ENCODE data around the gene ZFP91. TPM values are rescaled to one million over a fixed set of nuclear protein-coding genes. Genes with fewer than 3 reads are reported as not detected.
A peak's percentile ranks its signal among the peaks of the same experiment; 100 is the strongest.

The ZFP91 gene
- total RNA-seq, 5 donors from 2014 or later (not counting 1 experiment from before 2014, with no cell fraction given) = 32.2 to 41.7 (median 34.0) TPM

DNA sequence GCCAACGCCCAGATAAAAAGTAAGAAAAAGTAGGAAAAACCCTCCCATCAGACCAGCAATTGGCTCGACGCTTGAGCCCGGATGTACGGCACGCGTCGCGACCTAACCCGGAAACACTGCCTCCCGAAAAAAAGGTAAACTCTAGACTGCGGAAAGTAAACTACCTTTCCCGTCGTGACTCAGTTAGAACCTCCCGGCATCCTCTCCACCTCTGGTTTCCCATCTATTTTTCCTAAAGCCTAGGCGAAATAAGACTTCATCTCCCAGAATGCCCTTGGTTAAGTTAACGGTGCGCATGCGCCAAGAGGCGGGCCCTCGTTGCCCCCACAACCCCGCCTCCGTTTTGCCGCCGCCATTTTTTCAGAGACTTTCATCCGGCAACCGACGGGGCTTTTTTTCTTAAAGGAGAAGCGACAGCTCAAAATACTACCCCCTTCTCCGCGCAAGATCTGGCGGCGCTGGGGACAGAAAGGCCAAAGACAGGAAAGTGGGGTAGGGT, 678 bp upstream of the ZFP91 start:
- H3K9me3 Mint-ChIP-seq = no peaks in the 10 kb centered on the region
- peaks cover 68 to 77% (median 75%) of the 10 kb centered on the region in 3 donors for H3K4me1 Mint-ChIP-seq
- peak overlapping the region; percentile 93 to 99 (median 94) for H3K4me3 Mint-ChIP-seq
- peak; percentile 42 to 62 (median 46) for ATAC-seq (replicated peaks in 1 of 4)
- POLR2A ChIA-PET = interaction anchor here (0.7 to 3.4 kb wide), 5 partner anchors 11 to 1091 kb away, joined by 3 to 35 read pairs (median 5); partner anchors contain the start of genes OSBP (in 1 of the 2) and PATL1 (in 1 of the 2)
- peaks cover 29 to 58% of the 10 kb centered on the region in 2 experiments for H3K4me1 ChIP-seq (ENCODE audit: control insufficient read depth in 1 of 2, extremely low read depth in 1 of 2, insufficient read depth in 2 of 2, low read length in 2 of 2)
- no peaks in the 10 kb centered on the region for H3K9me3 ChIP-seq
- no peaks in the 10 kb centered on the region for H3K36me3 ChIP-seq (ENCODE audit: control insufficient read depth in 2 of 2, extremely low read depth in 1 of 2, insufficient read depth in 1 of 2, low read length in 1 of 2)
- H3K27ac Mint-ChIP-seq = peak overlapping the region; percentile 96 to 100
- H3K27me3 Mint-ChIP-seq = no peaks in the 10 kb centered on the region
- H3K36me3 Mint-ChIP-seq = peaks cover 8% of the 10 kb centered on the region
- CTCF ChIA-PET = interaction anchor here (0.9 to 6.3 kb wide), 3 partner anchors 10 to 44 kb away, joined by 3 to 108 read pairs (median 3); no protein-coding TSS in a partner anchor
- peak overlapping the region; percentile 74 to 99 for H3K4me3 ChIP-seq (ENCODE audit: control insufficient read depth in 1 of 2, extremely low read depth in 1 of 2, low read length in 1 of 2)
- peak overlapping the region; percentile 99 for H3K27ac ChIP-seq (ENCODE audit: low read length)
- DNase-seq = peak in 34 of 35 experiments; percentile 83 to 97 (median 90)
- H3K27me3 ChIP-seq (replicated peaks in 1 of 2; ENCODE audit: control insufficient read depth in 2 of 2, extremely low read depth in 1 of 2, insufficient read depth in 2 of 2, low read length in 1 of 2) = no peaks in the 10 kb centered on the region
- 0% methylated on average over 26 of the region's 33 CpGs for WGBS (ENCODE audit: insufficient coverage)

DNA sequence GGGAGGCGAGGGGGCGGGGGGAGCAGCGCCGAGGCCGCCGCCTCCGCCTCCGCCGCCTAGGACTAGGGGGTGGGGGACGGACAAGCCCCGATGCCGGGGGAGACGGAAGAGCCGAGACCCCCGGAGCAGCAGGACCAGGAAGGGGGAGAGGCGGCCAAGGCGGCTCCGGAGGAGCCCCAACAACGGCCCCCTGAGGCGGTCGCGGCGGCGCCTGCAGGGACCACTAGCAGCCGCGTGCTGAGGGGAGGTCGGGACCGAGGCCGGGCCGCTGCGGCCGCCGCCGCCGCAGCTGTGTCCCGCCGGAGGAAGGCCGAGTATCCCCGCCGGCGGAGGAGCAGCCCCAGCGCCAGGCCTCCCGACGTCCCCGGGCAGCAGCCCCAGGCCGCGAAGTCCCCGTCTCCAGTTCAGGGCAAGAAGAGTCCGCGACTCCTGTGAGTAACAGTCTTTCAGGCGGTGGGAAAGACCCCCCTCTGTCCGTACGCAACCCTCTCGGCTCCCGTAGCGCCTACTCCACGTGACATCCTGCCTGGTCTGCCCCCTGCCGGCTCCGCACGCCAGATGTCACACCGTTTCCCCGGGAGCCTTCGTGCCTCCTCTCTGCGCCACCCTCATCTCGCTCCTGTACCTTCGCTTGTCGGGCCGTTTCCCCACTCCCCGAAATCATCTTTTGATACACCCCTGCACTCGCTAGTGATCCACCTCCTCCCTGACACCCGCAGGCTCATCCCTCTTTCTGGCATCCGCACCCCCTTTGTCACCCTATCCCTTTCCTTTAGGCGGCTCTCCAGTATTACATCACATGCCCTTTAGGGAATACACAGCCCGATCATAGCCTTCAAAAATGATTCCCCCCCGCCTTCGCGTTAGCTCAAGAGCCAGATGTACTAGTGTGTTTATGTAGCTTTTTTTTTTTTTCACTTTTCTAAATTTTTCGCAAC, 598 bp downstream of the ZFP91 start:
- H3K4me3 Mint-ChIP-seq = peak overlapping the region; percentile 93 to 99 (median 96)
- Histone ChIP-seq H3K4me1 (ENCODE audit: control insufficient read depth in 1 of 2, extremely low read depth in 1 of 2, insufficient read depth in 2 of 2, low read length in 2 of 2) (peaks cover 26 to 56% of the 10 kb centered on the region in 2 experiments), H3K36me3 (ENCODE audit: control insufficient read depth in 2 of 2, extremely low read depth in 1 of 2, insufficient read depth in 1 of 2, low read length in 1 of 2) (no peaks in the 10 kb centered on the region), H3K9me3 (no peaks in the 10 kb centered on the region), H3K4me3 (ENCODE audit: control insufficient read depth in 1 of 2, extremely low read depth in 1 of 2, low read length in 1 of 2) (peak overlapping the region; percentile 74 to 94), H3K27me3 (replicated peaks in 1 of 2; ENCODE audit: control insufficient read depth in 2 of 2, extremely low read depth in 1 of 2, insufficient read depth in 2 of 2, low read length in 1 of 2) (no peaks in the 10 kb centered on the region), H3K27ac (ENCODE audit: low read length) (peak overlapping the region; percentile 89)
- peak overlapping the region; percentile 96 to 100 for H3K27ac Mint-ChIP-seq
- ChIA-PET POLR2A (interaction anchor here (0.5 to 1.2 kb wide), 6 partner anchors 10 to 1254 kb away, joined by 3 to 9 read pairs (median 5); no protein-coding TSS in a partner anchor), CTCF (interaction anchor here (0.6 to 6.3 kb wide), 10 partner anchors 10 to 579 kb away, joined by 3 to 108 read pairs (median 3); no protein-coding TSS in a partner anchor)
- peak; percentile 44 to 52 (median 48) for ATAC-seq (replicated peaks in 1 of 4)
- peak; percentile 82 to 96 (median 91) for DNase-seq
- no peaks in the 10 kb centered on the region for H3K27me3 Mint-ChIP-seq
- peaks cover 5% of the 10 kb centered on the region for H3K36me3 Mint-ChIP-seq
- 0% methylated on average over 71 of the region's 78 CpGs for WGBS (ENCODE audit: insufficient coverage)
- H3K9me3 Mint-ChIP-seq = no peaks in the 10 kb centered on the region
- H3K4me1 Mint-ChIP-seq = peaks cover 66 to 75% (median 69%) of the 10 kb centered on the region in 3 donors

DNA sequence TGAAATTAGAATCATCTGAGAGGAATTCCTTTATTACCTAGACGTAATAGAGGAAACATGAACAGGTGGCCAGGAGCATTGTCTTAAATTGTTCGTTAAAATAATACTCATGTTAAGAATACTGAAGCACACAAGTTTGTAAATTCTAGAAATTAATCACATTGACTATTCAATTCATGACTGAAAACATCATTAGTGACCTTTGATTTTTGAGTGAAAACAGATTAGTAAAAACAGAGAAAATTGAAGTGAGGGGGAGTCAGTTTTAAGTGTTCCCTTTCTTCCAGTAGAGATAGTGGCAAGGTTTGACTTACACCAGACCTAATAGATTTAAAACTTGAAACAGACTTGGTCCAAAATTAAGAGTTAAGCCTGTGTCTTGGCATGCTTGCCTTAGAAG, 1.4 kb downstream of the ZFP91 start:
- no peaks in the 10 kb centered on the region for H3K36me3 ChIP-seq (ENCODE audit: control insufficient read depth in 2 of 2, extremely low read depth in 1 of 2, insufficient read depth in 1 of 2, low read length in 1 of 2)
- peak overlapping the region; percentile 15 to 74 for H3K4me3 ChIP-seq (ENCODE audit: control insufficient read depth in 1 of 2, extremely low read depth in 1 of 2, low read length in 1 of 2)
- peak overlapping the region; percentile 89 for H3K27ac ChIP-seq (ENCODE audit: low read length)
- POLR2A ChIA-PET = interaction anchor here (0.5 to 1.2 kb wide), 3 partner anchors 11 to 35 kb away, joined by 3 to 9 read pairs (median 4); no protein-coding TSS in a partner anchor
- no CpG with 5 or more reads among the region's 2 CpGs for WGBS (ENCODE audit: insufficient coverage)
- peaks cover 26 to 49% of the 10 kb centered on the region in 2 experiments for H3K4me1 ChIP-seq (ENCODE audit: control insufficient read depth in 1 of 2, extremely low read depth in 1 of 2, insufficient read depth in 2 of 2, low read length in 2 of 2)
- Mint-ChIP-seq H3K9me3 (no peaks in the 10 kb centered on the region), H3K27ac (peak overlapping the region; percentile 91 to 98), H3K4me1 (peaks cover 63 to 67% (median 66%) of the 10 kb centered on the region in 3 donors), H3K27me3 (no peaks in the 10 kb centered on the region), H3K36me3 (peaks cover 5% of the 10 kb centered on the region), H3K4me3 (peak overlapping the region; percentile 93 to 99 (median 96))
- no peaks in the 10 kb centered on the region for H3K27me3 ChIP-seq (replicated peaks in 1 of 2; ENCODE audit: control insufficient read depth in 2 of 2, extremely low read depth in 1 of 2, insufficient read depth in 2 of 2, low read length in 1 of 2)
- CTCF ChIA-PET = interaction anchor here (1.0 to 6.3 kb wide), 6 partner anchors 9 to 555 kb away, joined by 3 to 108 read pairs (median 4); no protein-coding TSS in a partner anchor
- no peaks in the 10 kb centered on the region for H3K9me3 ChIP-seq
- DNase-seq (no peak), ATAC-seq (replicated peaks in 1 of 4) (no peak)

DNA sequence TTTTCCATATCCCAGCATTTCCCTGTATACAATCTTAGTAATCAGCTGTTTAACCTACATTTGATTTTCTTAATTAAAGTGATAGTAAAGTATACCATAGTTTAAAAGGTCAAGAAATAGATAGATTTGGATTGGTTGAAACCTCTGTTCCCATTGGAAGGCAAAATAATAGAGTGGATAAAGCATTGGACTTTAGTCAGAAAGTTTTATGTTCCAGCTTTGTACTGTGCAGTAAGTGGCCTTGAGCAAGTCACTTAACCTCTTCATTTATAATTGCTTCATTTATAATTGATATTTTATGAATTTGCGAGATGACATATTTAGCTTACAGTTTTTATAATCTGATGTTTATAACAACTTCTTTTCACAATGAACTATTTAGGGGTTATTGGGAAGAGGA, 3.6 kb downstream of the ZFP91 start:
- H3K4me1 Mint-ChIP-seq = peaks cover 64 to 66% (median 64%) of the 10 kb centered on the region in 3 donors
- peaks cover 14 to 31% of the 10 kb centered on the region in 2 experiments for H3K4me1 ChIP-seq (ENCODE audit: control insufficient read depth in 1 of 2, extremely low read depth in 1 of 2, insufficient read depth in 2 of 2, low read length in 2 of 2)
- ATAC-seq (replicated peaks in 1 of 4) (no peak), DNase-seq (no peak)
- H3K36me3 Mint-ChIP-seq = peaks cover 14% of the 10 kb centered on the region
- H3K4me3 Mint-ChIP-seq = peak overlapping the region in 1 of 3 donors; percentile 93
- CTCF ChIA-PET = interaction anchor here (0.5 to 1.5 kb wide), 3 partner anchors 15 to 45 kb away, joined by 3 to 19 read pairs (median 4); no protein-coding TSS in a partner anchor
- H3K27ac Mint-ChIP-seq = no peak overlapping the region
- WGBS (ENCODE audit: insufficient coverage) = no CpG with 5 or more reads among the region's 1 CpG
- no peak overlapping the region for H3K27ac ChIP-seq (ENCODE audit: low read length)
- H3K4me3 ChIP-seq (ENCODE audit: control insufficient read depth in 1 of 2, extremely low read depth in 1 of 2, low read length in 1 of 2) = no peak overlapping the region
- H3K9me3 ChIP-seq = no peaks in the 10 kb centered on the region
- no peaks in the 10 kb centered on the region for H3K27me3 ChIP-seq (replicated peaks in 1 of 2; ENCODE audit: control insufficient read depth in 2 of 2, extremely low read depth in 1 of 2, insufficient read depth in 2 of 2, low read length in 1 of 2)
- peaks cover 0 to 12% of the 10 kb centered on the region in 2 donors for H3K36me3 ChIP-seq (ENCODE audit: control insufficient read depth in 2 of 2, extremely low read depth in 1 of 2, insufficient read depth in 1 of 2, low read length in 1 of 2)
- H3K27me3 Mint-ChIP-seq = no peaks in the 10 kb centered on the region
- POLR2A ChIA-PET = interaction anchor here in 1 of 2 donors (0.6 to 0.8 kb wide), 2 partner anchors 13 to 317 kb away, joined by 3 read pairs; no protein-coding TSS in a partner anchor
- no peaks in the 10 kb centered on the region for H3K9me3 Mint-ChIP-seq

GRCh38 chr11:58586998-58587397, 8.1 kb downstream of the ZFP91 start:
- Mint-ChIP-seq H3K36me3 (peaks cover 17% of the 10 kb centered on the region), H3K27me3 (no peaks in the 10 kb centered on the region), H3K27ac (no peak overlapping the region), H3K4me1 (peaks cover 61 to 72% (median 72%) of the 10 kb centered on the region in 3 donors), H3K4me3 (no peak overlapping the region), H3K9me3 (no peaks in the 10 kb centered on the region)
- Histone ChIP-seq H3K4me1 (ENCODE audit: control insufficient read depth in 1 of 2, extremely low read depth in 1 of 2, insufficient read depth in 2 of 2, low read length in 2 of 2) (peaks cover 0 to 14% of the 10 kb centered on the region in 2 experiments), H3K27ac (ENCODE audit: low read length) (no peak overlapping the region), H3K36me3 (ENCODE audit: control insufficient read depth in 2 of 2, extremely low read depth in 1 of 2, insufficient read depth in 1 of 2, low read length in 1 of 2) (peaks cover 0 to 15% of the 10 kb centered on the region in 2 donors), H3K27me3 (replicated peaks in 1 of 2; ENCODE audit: control insufficient read depth in 2 of 2, extremely low read depth in 1 of 2, insufficient read depth in 2 of 2, low read length in 1 of 2) (no peaks in the 10 kb centered on the region), H3K9me3 (no peaks in the 10 kb centered on the region), H3K4me3 (ENCODE audit: control insufficient read depth in 1 of 2, extremely low read depth in 1 of 2, low read length in 1 of 2) (no peak overlapping the region)
- WGBS (ENCODE audit: insufficient coverage) = no CpG with 5 or more reads among the region's 2 CpGs
- ATAC-seq (replicated peaks in 1 of 4) (no peak), DNase-seq (no peak)
- CTCF ChIA-PET = interaction anchor here in 1 of 2 donors (0.5 to 4.2 kb wide), 4 partner anchors 11 to 64 kb away, joined by 3 to 21 read pairs (median 4); partner anchors contain the start of gene LPXN
- POLR2A ChIA-PET = interaction anchor here in 1 of 2 donors (0.6 kb wide), 1 partner anchor 1030 kb away, joined by 3 read pairs; no protein-coding TSS in a partner anchor
